Ovary (tissue), 9 donors: Measurements from ENCODE around the gene LTBP4. TPM values are rescaled to one million over a fixed set of nuclear protein-coding genes. Genes with fewer than 3 reads are reported as not detected.
A peak's percentile ranks its signal among the peaks of the same experiment; 100 is the strongest.

Experiments
- DNase-seq, 5 donors: peaks; one replicate each; pipeline ENCODE4 v3.0.0-alpha.2; 2019 to 2020
- H3K27ac ChIP-seq, 2 donors: fragments of 200-600 bp; one replicate each; pipeline versions ENCODE4 v1.5.1 to v1.8.0; 2019 to 2022
- H3K27me3 ChIP-seq: fragments of 200-600 bp; one replicate; pipeline ENCODE4 v1.8.0; 2022
- H3K36me3 ChIP-seq: fragments of 200-600 bp; sonication (generic); one replicate; pipeline ENCODE4 v1.5.1; 2019
- H3K4me1 ChIP-seq: one replicate; pipeline ENCODE4 v1.8.1; 2013; ENCODE audit warnings: mild to moderate bottlenecking, moderate library complexity; ENCODE audit not compliant: insufficient read depth
- H3K4me3 ChIP-seq: fragments of 200-600 bp; sonication (generic); one replicate; pipeline ENCODE4 v1.5.1; 2017
- H3K9me3 ChIP-seq, 2 donors: fragments of 200-600 bp in 1 of 2; sonication (generic) in 1 of 2; one replicate each; pipeline versions ENCODE4 v1.5.1 to v1.8.1; 2013 to 2019; ENCODE audit warnings: mild to moderate bottlenecking in 1 of 2, moderate library complexity in 1 of 2
- EP300 ChIP-seq: sonication (generic); formaldehyde crosslinking; IDR thresholded peaks from one replicate; pipeline ENCODE4 v1.6.1; 2017; ENCODE audit warnings: antibody characterized with exemption
- POLR2A ChIP-seq: fragments of 450-650 bp; IDR thresholded peaks from one replicate; pipeline ENCODE4 v1.6.1; 2017; ENCODE audit warnings: antibody characterized with exemption, mild to moderate bottlenecking, moderate library complexity
- WGBS, 3 donors: extraction: QIAGEN DNeasy Blood & Tissue Kit in 1 of 3; methylation state at CpG; one replicate each; pipeline versions ENCODE4 v1.1.5 to v1.1.7; 2013 to 2017; 5-methylcytosine and 5-hydroxymethylcytosine counted together
- intact Hi-C, 4 donors: fragments of 100-400 bp; cut with DNase I; formaldehyde crosslinking; loops; one replicate each; pipeline versions ENCODE4 v1.11.0 to v1.15.1; 2022 to 2023
- polyA plus RNA-seq, 2 donors: library from polyadenylated mRNA; stranded (reverse); fragments of 200-250 nt in 1 of 2; fragments of 350-450 nt in 1 of 2; fragmentation: Illumina TruSeq in 1 of 2; extraction: RNeasy Lipid Tissue Mini Kit (QIAGEN cat#74804) in 1 of 2; gene quantifications; one replicate each; pipeline ENCODE4 v1.2.3, GENCODE V29; 2013 to 2014
- total RNA-seq, 7 donors: library from RNA; depleted of rRNA in 2 of 7; stranded (reverse); fragments of >200 nt in 2 of 7; fragmentation: NEBNext Ultra II Directional in 3 of 7; extraction: Animal tissue kit (Norgen Biotek cat#: 25700) in 3 of 7; gene quantifications; one replicate each; pipeline versions ENCODE4 v1.1.0 to v1.2.4, GENCODE V29; 2016 to 2023
- TF ChIP-seq, protein P1 (sequence below), 3 donors: fragments of 450-650 bp in 2 of 3; fragments of 200-600 bp in 1 of 3; IDR thresholded peaks; one replicate each; pipeline versions ENCODE4 v1.5.1 to v1.8.0; 2016 to 2022; ENCODE audit warnings: antibody characterized with exemption in 3 of 3, mild to moderate bottlenecking in 1 of 3
- donor health status: DM: no; HTN: no; CAD: no; lungs with moderate emphysema.
- donor health status: DM: no; HTN: no; CAD: no.
- donor health status: Bipolar disorder and iron deficiency.
- donor health status: DM: yes; HTN: yes; CAD: no.
- donor health status: DM: no; HTN: no; CAD: no.
- donor health status: DM: yes; HTN: yes; CAD: no.

Gene LTBP4
- total and polyA plus RNA-seq, 9 donors: 152 to 840 (median 524) TPM

DNA sequence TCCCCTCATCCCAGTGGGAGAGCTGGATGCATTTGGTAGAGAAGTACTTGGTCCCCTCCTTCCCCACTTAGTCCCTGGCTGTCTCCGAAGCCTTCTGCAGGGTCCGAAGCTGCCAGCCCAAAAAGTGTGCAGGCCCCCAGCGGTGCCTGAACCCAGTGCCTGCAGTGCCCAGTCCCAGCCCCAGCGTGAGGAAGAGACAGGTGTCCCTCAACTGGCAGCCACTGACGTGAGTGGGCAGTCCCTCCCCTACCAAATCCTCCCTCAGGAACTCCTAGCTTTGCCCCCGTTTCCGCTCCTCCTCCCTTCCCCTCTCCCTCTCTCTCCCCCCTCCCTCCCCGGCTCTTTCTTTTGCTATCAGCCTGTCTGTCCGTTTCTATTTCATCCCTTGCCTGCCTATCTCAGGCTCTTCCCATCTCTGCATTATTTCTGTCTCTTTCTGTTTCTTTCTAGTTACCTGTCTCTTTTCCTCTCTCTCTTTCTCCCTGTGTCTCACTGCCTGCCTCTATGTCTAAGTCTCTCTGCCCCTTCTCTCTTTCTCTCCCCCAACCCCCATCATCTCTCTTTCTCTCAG is 1.8 kb upstream of the LTBP4 start:
- peak overlapping the region; percentile 23 for H3K4me3 ChIP-seq
- H3K27ac ChIP-seq: peak overlapping the region; percentile 50 to 59
- no peaks in the 10 kb centered on the region for H3K36me3 ChIP-seq
- peaks cover 4% of the 10 kb centered on the region for H3K4me1 ChIP-seq
- no peaks in the 10 kb centered on the region for H3K27me3 ChIP-seq
- peak; percentile 56 to 73 (median 60) for DNase-seq
- WGBS, 3 donors: 4% methylated on average over 9 of the region's 9 CpGs
- H3K9me3 ChIP-seq: no peaks in the 10 kb centered on the region
- TF ChIP-seq, protein P1, sequence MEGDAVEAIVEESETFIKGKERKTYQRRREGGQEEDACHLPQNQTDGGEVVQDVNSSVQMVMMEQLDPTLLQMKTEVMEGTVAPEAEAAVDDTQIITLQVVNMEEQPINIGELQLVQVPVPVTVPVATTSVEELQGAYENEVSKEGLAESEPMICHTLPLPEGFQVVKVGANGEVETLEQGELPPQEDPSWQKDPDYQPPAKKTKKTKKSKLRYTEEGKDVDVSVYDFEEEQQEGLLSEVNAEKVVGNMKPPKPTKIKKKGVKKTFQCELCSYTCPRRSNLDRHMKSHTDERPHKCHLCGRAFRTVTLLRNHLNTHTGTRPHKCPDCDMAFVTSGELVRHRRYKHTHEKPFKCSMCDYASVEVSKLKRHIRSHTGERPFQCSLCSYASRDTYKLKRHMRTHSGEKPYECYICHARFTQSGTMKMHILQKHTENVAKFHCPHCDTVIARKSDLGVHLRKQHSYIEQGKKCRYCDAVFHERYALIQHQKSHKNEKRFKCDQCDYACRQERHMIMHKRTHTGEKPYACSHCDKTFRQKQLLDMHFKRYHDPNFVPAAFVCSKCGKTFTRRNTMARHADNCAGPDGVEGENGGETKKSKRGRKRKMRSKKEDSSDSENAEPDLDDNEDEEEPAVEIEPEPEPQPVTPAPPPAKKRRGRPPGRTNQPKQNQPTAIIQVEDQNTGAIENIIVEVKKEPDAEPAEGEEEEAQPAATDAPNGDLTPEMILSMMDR (IDR thresholded peaks at IDR 0.05): no peak
- no peak for TF ChIP-seq POLR2A
- no peak for TF ChIP-seq EP300
- intact Hi-C loops: loop anchor here (5.0 to 10.0 kb wide), 4 partner anchors 65 to 295 kb away; partner anchors contain the start of genes BLVRB (in 1 of the 4) and SPTBN4 (in 1 of the 4)

DNA sequence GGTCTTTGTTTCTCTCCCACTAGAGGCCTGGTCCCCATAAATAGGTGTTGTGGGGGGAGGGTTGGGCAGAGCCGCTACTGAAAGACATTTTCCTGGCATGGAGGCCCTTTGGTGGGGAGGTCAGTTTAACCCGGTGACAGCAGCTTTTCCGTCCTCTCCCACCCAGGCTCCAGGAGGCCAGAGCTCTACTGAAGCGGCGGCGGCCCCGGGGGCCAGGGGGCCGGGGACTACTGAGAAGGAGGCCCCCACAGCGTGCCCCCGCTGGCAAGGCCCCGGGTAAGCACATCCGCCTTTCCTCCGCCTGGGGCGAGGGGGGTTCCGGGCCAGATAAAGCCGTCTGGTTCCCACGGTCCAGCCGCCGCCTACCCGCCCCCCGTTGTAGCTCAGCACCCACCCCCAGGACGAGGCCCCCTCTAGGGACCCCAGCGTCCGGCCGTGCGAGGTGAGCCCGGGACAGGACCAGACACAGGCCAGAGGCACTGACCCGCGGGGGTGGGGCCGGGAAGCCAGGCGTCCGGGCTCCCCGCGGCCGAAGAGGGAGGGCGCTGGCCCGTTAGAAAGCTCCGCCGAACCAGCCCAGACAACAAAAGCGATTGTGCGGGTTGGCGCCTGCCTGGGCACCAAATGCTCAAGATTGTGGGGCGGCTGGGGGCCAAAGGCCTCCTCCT is 1.1 kb upstream of the LTBP4 start:
- intact Hi-C loops: loop anchor here (5.0 to 10.0 kb wide), 5 partner anchors 65 to 295 kb away; partner anchors contain the start of genes BLVRB (in 3 of the 4) and SPTBN4 (in 3 of the 4)
- DNase-seq: peak; percentile 52 to 69 (median 68)
- Histone ChIP-seq H3K4me3 (peak overlapping the region; percentile 23), H3K36me3 (no peaks in the 10 kb centered on the region), H3K27me3 (no peaks in the 10 kb centered on the region), H3K9me3 (no peaks in the 10 kb centered on the region), H3K4me1 (peaks cover 9% of the 10 kb centered on the region), H3K27ac (peak overlapping the region; percentile 50 to 59)
- WGBS, 3 donors: 4 to 8% (median 5%) methylated on average over 22 to 43 of the region's 43 CpGs
- TF ChIP-seq, protein P1 (IDR thresholded peaks at IDR 0.05): no peak
- TF ChIP-seq POLR2A (no peak), EP300 (no peak)

DNA sequence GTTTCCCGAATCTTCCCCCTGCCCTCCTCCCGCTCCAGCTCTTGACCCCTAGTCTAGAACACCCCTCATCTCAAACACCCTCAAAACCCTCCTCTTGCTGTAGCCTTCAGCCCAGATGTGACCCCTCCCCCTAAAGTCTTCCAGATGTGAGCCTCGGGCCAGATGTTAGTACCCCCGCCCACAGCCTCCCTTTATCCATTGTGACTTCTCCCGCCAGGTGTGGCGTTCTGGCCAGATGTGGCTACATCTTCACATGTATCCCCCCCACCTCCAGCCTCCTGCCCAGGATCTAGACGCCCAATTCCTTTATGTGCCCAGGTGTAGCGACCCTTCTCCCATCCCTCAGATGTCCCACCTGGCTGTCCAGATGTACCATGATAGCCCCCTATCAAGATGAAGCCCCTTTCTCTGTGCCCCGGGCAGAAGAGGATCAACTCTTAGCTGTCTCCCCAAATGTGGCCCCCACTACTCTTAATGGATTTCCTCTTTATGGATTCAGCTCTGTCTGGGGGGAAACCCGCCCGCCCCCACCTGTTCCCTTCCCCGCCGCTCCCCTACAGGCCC is 517 bp upstream of the LTBP4 start:
- 11 to 17% (median 15%) methylated on average over 13 of the region's 13 CpGs for WGBS, 3 donors
- TF ChIP-seq EP300: no peak
- TF ChIP-seq, protein P1 (IDR thresholded peaks at IDR 0.05): no peak
- peak; percentile 34 for TF ChIP-seq POLR2A
- no peaks in the 10 kb centered on the region for H3K36me3 ChIP-seq
- peak overlapping the region; percentile 50 to 59 for H3K27ac ChIP-seq
- DNase-seq: peak in 4 of 5 donors; percentile 58 to 63 (median 60)
- intact Hi-C loops: loop anchor here in 3 of 4 donors (5.0 to 10.0 kb wide), 2 partner anchors 136 to 178 kb away; partner anchors contain the start of genes BLVRB (in 2 of the 3) and SPTBN4 (in 2 of the 3)
- no peaks in the 10 kb centered on the region for H3K27me3 ChIP-seq
- peaks cover 13% of the 10 kb centered on the region for H3K4me1 ChIP-seq
- peak overlapping the region; percentile 60 for H3K4me3 ChIP-seq
- no peaks in the 10 kb centered on the region for H3K9me3 ChIP-seq

DNA sequence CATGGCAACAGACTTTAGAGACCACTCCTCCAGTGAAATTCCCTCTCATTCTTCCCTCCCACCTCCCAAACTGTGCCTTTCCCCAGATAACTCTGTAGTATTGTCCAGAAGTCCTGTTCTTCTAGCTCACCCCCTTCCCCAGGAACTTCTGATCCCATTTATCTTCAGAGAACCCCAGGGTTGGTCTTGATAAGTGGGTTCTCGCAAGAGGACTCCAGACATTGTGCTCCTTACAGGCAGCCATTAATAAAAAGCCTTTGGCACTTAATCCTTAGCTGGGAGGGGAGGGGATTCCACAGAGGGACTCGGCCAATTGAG is 1.9 kb downstream of the LTBP4 start:
- Histone ChIP-seq H3K9me3 (no peaks in the 10 kb centered on the region), H3K4me1 (peaks cover 13% of the 10 kb centered on the region), H3K4me3 (peak overlapping the region; percentile 60), H3K27ac (peak overlapping the region; percentile 87 to 92), H3K27me3 (no peaks in the 10 kb centered on the region), H3K36me3 (no peaks in the 10 kb centered on the region)
- intact Hi-C loops: loop anchor here in 3 of 4 donors (5.0 to 10.0 kb wide), 2 partner anchors 138 to 181 kb away; partner anchors contain the start of genes BLVRB (in 2 of the 3) and SPTBN4 (in 2 of the 3)
- 7 to 9% (median 8%) methylated on average over 2 of the region's 2 CpGs for WGBS, 3 donors
- DNase-seq: peak in 1 of 5 donors; percentile 46
- no peak for TF ChIP-seq EP300
- TF ChIP-seq, protein P1 (IDR thresholded peaks at IDR 0.05): no peak
- no peak for TF ChIP-seq POLR2A
